Keratinocyte (primary cell): ENCODE data around the gene PCDH1. TPM values are rescaled to one million over a fixed set of nuclear protein-coding genes. Genes with fewer than 3 reads are reported as not detected.

ENCODE experiments used
- DNase-seq: peaks from one replicate; pipeline ENCODE4 v3.0.0-alpha.2; 2011; ENCODE audit warnings: low read depth, missing footprints, low spot score
- FAIRE-seq: peaks from 2 replicates; lab custom pipeline; 2011; peaks lifted over from hg19 to GRCh38; lab: Jason Lieb, UNC
- H2AFZ ChIP-seq: 2 replicates; pipeline ENCODE4 v1.6.0; 2012; ENCODE audit warnings: low read length, control low read depth, inconsistent platforms; ENCODE audit not compliant: control insufficient read depth
- H3K27ac ChIP-seq: 2 replicates; pipeline ENCODE4 v1.5.1; 2011; ENCODE audit warnings: low read length; ENCODE audit not compliant: control insufficient read depth, insufficient read depth
- H3K27me3 ChIP-seq: 3 replicates; pipeline ENCODE4 v1.6.0; 2011; ENCODE audit warnings: low read length; ENCODE audit not compliant: control insufficient read depth, insufficient read depth; ENCODE audit errors: extremely low read depth
- H3K36me3 ChIP-seq, 2 experiments: 2 replicates in 1 of 2; 3 replicates in 1 of 2; pipeline ENCODE4 v1.5.1; 2011; ENCODE audit warnings: low read length in 2 of 2, mild to moderate bottlenecking in 1 of 2; ENCODE audit not compliant: control insufficient read depth in 2 of 2, insufficient read depth in 2 of 2; ENCODE audit errors: extremely low read depth in 1 of 2
- H3K4me1 ChIP-seq: 3 replicates; pipeline ENCODE4 v1.5.1; 2011; ENCODE audit warnings: low read length; ENCODE audit not compliant: control insufficient read depth, insufficient read depth; ENCODE audit errors: extremely low read depth
- H3K4me2 ChIP-seq: 3 replicates; pipeline ENCODE4 v1.6.0; 2011; ENCODE audit warnings: low read depth, low read length; ENCODE audit not compliant: control insufficient read depth, insufficient read depth; ENCODE audit errors: extremely low read depth
- H3K4me3 ChIP-seq, 3 experiments: fragments of 200-600 bp in 1 of 3; sonication (generic) in 1 of 3; 2 replicates in 2 of 3; 3 replicates in 1 of 3; pipeline ENCODE4 v1.5.1; 2011 to 2016; ENCODE audit warnings: low read length in 3 of 3, mild to moderate bottlenecking in 3 of 3, control low read depth in 2 of 3, inconsistent platforms in 1 of 3, low read depth in 1 of 3, mixed read lengths in 1 of 3, mixed run types in 1 of 3, moderate library complexity in 1 of 3; ENCODE audit not compliant: control insufficient read depth in 2 of 3, insufficient read depth in 2 of 3; ENCODE audit errors: extremely low read depth in 1 of 3
- H3K79me2 ChIP-seq: 2 replicates; pipeline ENCODE4 v1.6.0; 2012; ENCODE audit warnings: low read length; ENCODE audit not compliant: control insufficient read depth, insufficient read depth
- H3K9ac ChIP-seq: 3 replicates; pipeline ENCODE4 v1.6.0; 2011; ENCODE audit warnings: low read length; ENCODE audit not compliant: control insufficient read depth, insufficient read depth; ENCODE audit errors: extremely low read depth
- H3K9me1 ChIP-seq: 3 replicates; pipeline ENCODE4 v1.6.0; 2011; ENCODE audit warnings: low read length; ENCODE audit not compliant: control insufficient read depth, insufficient read depth; ENCODE audit errors: extremely low read depth
- H3K9me3 ChIP-seq: 2 replicates; pipeline ENCODE4 v1.5.1; 2012; ENCODE audit warnings: low read depth, low read length; ENCODE audit not compliant: control insufficient read depth
- H4K20me1 ChIP-seq: 3 replicates; pipeline ENCODE4 v1.6.0; 2011; ENCODE audit warnings: low read length; ENCODE audit not compliant: control insufficient read depth, insufficient read depth; ENCODE audit errors: extremely low read depth
- EZH2 ChIP-seq: IDR thresholded peaks from one replicate; pipeline ENCODE4 v1.6.1; 2012; ENCODE audit warnings: inconsistent platforms, mild to moderate bottlenecking, low read length, moderate library complexity
- dilution Hi-C: fragments of 300-500 bp; cut with MboI; formaldehyde crosslinking; loops from one replicate; pipeline ENCODE4 v1.7.0; 2020; ENCODE audit warnings: low sequenced_read_pairs; ENCODE audit not compliant: extremely low pct_ligation_motif_present
- polyA plus RNA-seq, 5 experiments: library from polyadenylated mRNA; depleted of rRNA in 3 of 5; stranded (reverse) in 3 of 5; stranded (forward) in 1 of 5; unstranded in 1 of 5; fragments of >200 nt; gene quantifications; 1 replicate in 1 of 5; 2 replicates in 3 of 5; 3 replicates in 1 of 5; pipeline versions ENCODE4 v1.2.1 to v1.2.3, GENCODE V29; 2011 to 2012; ENCODE audit warnings: missing spikeins in 2 of 5, low read depth in 1 of 5, low replicate concordance in 1 of 5
- TF ChIP-seq, protein P1 (sequence below), 3 experiments: IDR thresholded peaks in 1 of 3; conservative IDR thresholded peaks in 1 of 3; optimal IDR thresholded peaks in 1 of 3; 2 replicates in 2 of 3; 3 replicates in 1 of 3; pipeline versions ENCODE3 to v1.5.1; 2011; ENCODE audit warnings: low read length in 3 of 3, mild to moderate bottlenecking in 3 of 3, moderate library complexity in 2 of 3, control low read depth in 1 of 3, inconsistent platforms in 1 of 3; ENCODE audit not compliant: insufficient read depth in 2 of 3; ENCODE audit errors: extremely low read depth in 1 of 3

PCDH1 gene
- polyA plus RNA-seq, 1 donor (not counting 4 experiments of a cell fraction or from before 2014, with no cell fraction given): 10.0 TPM

- no peaks in the 10 kb centered on the region for H4K20me1 ChIP-seq
- TF ChIP-seq EZH2: no peak
- TF ChIP-seq, protein P1, sequence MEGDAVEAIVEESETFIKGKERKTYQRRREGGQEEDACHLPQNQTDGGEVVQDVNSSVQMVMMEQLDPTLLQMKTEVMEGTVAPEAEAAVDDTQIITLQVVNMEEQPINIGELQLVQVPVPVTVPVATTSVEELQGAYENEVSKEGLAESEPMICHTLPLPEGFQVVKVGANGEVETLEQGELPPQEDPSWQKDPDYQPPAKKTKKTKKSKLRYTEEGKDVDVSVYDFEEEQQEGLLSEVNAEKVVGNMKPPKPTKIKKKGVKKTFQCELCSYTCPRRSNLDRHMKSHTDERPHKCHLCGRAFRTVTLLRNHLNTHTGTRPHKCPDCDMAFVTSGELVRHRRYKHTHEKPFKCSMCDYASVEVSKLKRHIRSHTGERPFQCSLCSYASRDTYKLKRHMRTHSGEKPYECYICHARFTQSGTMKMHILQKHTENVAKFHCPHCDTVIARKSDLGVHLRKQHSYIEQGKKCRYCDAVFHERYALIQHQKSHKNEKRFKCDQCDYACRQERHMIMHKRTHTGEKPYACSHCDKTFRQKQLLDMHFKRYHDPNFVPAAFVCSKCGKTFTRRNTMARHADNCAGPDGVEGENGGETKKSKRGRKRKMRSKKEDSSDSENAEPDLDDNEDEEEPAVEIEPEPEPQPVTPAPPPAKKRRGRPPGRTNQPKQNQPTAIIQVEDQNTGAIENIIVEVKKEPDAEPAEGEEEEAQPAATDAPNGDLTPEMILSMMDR (optimal IDR thresholded peaks at IDR 0.05 in 1 of 3, IDR thresholded peaks at IDR 0.05 in 1 of 3, conservative IDR thresholded peaks at IDR 0.05 in 1 of 3; ENCODE audit: extremely low read depth in 1 of 3, insufficient read depth in 2 of 3, low read length in 3 of 3): no peak
- H3K79me2 ChIP-seq: no peaks in the 10 kb centered on the region
- peak overlapping the region; percentile 95 for H3K27ac ChIP-seq
- H3K4me2 ChIP-seq: peak overlapping the region; percentile 99
- peak overlapping the region; percentile 44 to 93 (median 88) for H3K4me3 ChIP-seq
- peaks cover 16% of the 10 kb centered on the region for H3K4me1 ChIP-seq
- peaks cover 0 to 3% of the 10 kb centered on the region in 2 experiments for H3K36me3 ChIP-seq
- dilution Hi-C loops: no loop called here
- FAIRE-seq (peak; percentile 90), DNase-seq (peak; percentile 73)
- peak overlapping the region; percentile 77 for H2AFZ ChIP-seq
- no peaks in the 10 kb centered on the region for H3K27me3 ChIP-seq
- no peaks in the 10 kb centered on the region for H3K9me3 ChIP-seq
- peak overlapping the region; percentile 94 for H3K9ac ChIP-seq
- no peaks in the 10 kb centered on the region for H3K9me1 ChIP-seq
Observed at GRCh38 chr5:141848744-141849414, 29.3 kb downstream of the PCDH1 start.

DNA sequence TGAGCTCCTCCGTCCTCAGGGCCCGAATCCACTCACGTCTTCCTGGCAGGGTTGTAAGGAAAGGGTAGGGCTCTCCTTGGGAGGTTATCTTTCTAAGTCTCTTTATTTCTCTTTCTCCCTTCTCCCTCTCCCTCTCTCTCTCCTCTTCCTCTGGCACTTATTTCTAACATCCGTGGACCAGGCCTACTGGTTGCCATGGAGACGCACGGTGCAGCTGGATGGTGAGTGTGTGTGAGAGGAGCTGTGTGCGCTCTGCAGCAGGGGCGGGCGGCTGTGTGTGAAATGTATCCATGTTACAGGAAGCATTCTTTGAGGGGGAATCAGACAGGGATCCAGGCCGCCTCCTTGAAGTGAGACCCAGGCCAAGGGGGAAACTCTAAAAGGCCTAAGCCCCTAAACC is 32.2 kb downstream of the PCDH1 start:
- no peaks in the 10 kb centered on the region for H4K20me1 ChIP-seq
- no peak overlapping the region for H3K9ac ChIP-seq
- TF ChIP-seq, protein P1 (optimal IDR thresholded peaks at IDR 0.05 in 1 of 3, IDR thresholded peaks at IDR 0.05 in 1 of 3, conservative IDR thresholded peaks at IDR 0.05 in 1 of 3; ENCODE audit: extremely low read depth in 1 of 3, insufficient read depth in 2 of 3, low read length in 3 of 3): no peak
- TF ChIP-seq EZH2: no peak
- no peaks in the 10 kb centered on the region for H3K36me3 ChIP-seq
- H3K9me1 ChIP-seq: no peaks in the 10 kb centered on the region
- FAIRE-seq (no peak), DNase-seq (no peak)
- H3K4me1 ChIP-seq: peaks cover 16% of the 10 kb centered on the region
- H3K9me3 ChIP-seq: no peaks in the 10 kb centered on the region
- no peak overlapping the region for H2AFZ ChIP-seq
- no peak overlapping the region for H3K4me3 ChIP-seq
- no peak overlapping the region for H3K27ac ChIP-seq
- dilution Hi-C loops: no loop called here
- no peak overlapping the region for H3K4me2 ChIP-seq
- H3K27me3 ChIP-seq: no peaks in the 10 kb centered on the region
- H3K79me2 ChIP-seq: no peaks in the 10 kb centered on the region
